HG03342 (cell line): ENCODE results near the gene ZDHHC9.
A peak's percentile ranks its signal among the peaks of the same experiment; 100 is the strongest.

Experiments used
- ATAC-seq: cut with Tn5 transposase; IDR thresholded peaks from one replicate; pipeline ENCODE4 v1.9.1; 2021; ENCODE audit warnings: mild to moderate bottlenecking, moderate library complexity; ENCODE audit not compliant: unreplicated experiment

The ZDHHC9 gene

GRCh38 chrX:129768586-129769466, 74.9 kb downstream of the ZDHHC9 start:
- no peak for ATAC-seq

- ATAC-seq, result no peak
Observed at GRCh38 chrX:129768186-129768585, 75.5 kb downstream of the ZDHHC9 start.

- ATAC-seq, result no peak
Observed at GRCh38 chrX:129763666-129764065, 80.0 kb downstream of the ZDHHC9 start.

- ATAC-seq, result no peak
Observed at GRCh38 chrX:129762448-129762847, 81.2 kb downstream of the ZDHHC9 start.

- ATAC-seq, result no peak
Observed at GRCh38 chrX:129761596-129761995, 82.1 kb downstream of the ZDHHC9 start.

GRCh38 chrX:129760981-129761380, 82.7 kb downstream of the ZDHHC9 start:
- no peak for ATAC-seq

- peak; percentile 2 for ATAC-seq
Observed at GRCh38 chrX:129760155-129760554, 83.5 kb downstream of the ZDHHC9 start.

- ATAC-seq, result peak; percentile 40
Observed at GRCh38 chrX:129759576-129760061, 84.1 kb downstream of the ZDHHC9 start.

GRCh38 chrX:129755779-129756650, 87.7 kb downstream of the ZDHHC9 start:
- ATAC-seq, result peak; percentile 35

GRCh38 chrX:129754056-129755024, 89.3 kb downstream of the ZDHHC9 start:
- no peak for ATAC-seq
